Stromal cell of bone marrow (primary cell): ENCODE results near the gene SLC5A10.
"Not testable (repeated sequence)": the region's sequence is repeated elsewhere in the genome, so short reads cannot be mapped to it uniquely, and the experiment has no call there.

Experiments
- DNase-seq: peaks from one replicate; pipeline ENCODE4 v3.0.0-alpha.2; 2012; ENCODE audit warnings: low read depth

SLC5A10 gene

GRCh38 chr17:19043032-19043431, 91.1 kb downstream of the SLC5A10 start:
- not testable (repeated sequence) for DNase-seq

GRCh38 chr17:19044643-19045042, 92.7 kb downstream of the SLC5A10 start:
- not testable (repeated sequence) for DNase-seq

- not testable (repeated sequence) for DNase-seq
Measured at GRCh38 chr17:19046782-19047375, 94.9 kb downstream of the SLC5A10 start, which contains the start of gene GRAP. TSS of gene GRAP (minus strand) at chr17:19046957. CDS start at chr17:19046926, 31 bp downstream.

GRCh38 chr17:19047510-19047909, 95.5 kb downstream of the SLC5A10 start:
- not testable (repeated sequence) for DNase-seq

GRCh38 chr17:19048826-19049225, 96.9 kb downstream of the SLC5A10 start:
- DNase-seq, result not testable (repeated sequence)

- not testable (repeated sequence) for DNase-seq
Measured at GRCh38 chr17:19055447-19055846, 103.5 kb downstream of the SLC5A10 start.

GRCh38 chr17:19062009-19062717, 110.2 kb downstream of the SLC5A10 start:
- not testable (repeated sequence) for DNase-seq

DNA sequence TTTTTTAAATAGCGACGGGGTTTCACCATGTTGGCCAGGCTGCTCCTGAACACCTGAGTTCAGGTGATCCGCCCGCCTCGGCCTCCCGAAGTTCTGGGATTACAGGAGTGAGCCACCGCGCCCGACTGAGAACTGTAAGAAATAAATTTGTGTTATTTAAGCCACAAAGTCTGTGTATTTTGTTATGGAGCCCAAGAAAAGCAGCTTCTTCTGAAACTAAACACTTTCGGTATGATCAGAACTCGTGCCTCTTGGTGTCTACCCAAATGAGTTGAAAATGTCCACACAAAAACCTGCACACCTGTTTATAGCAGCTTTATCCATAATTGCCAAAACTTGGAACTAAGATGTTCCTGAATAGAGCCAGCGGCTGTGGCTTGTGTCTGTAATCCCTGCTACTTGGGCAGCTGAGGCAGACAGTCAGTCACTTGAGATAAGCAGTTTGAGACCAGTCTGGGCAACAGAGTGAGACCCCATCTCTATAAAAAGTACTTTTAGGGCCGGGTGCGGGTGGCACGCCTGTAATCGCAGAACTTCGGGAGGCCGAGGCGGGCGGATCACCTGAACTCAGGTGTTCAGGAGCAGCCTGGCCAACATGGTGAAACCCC, 110.9 kb downstream of the SLC5A10 start:
- not testable (repeated sequence) for DNase-seq

DNA sequence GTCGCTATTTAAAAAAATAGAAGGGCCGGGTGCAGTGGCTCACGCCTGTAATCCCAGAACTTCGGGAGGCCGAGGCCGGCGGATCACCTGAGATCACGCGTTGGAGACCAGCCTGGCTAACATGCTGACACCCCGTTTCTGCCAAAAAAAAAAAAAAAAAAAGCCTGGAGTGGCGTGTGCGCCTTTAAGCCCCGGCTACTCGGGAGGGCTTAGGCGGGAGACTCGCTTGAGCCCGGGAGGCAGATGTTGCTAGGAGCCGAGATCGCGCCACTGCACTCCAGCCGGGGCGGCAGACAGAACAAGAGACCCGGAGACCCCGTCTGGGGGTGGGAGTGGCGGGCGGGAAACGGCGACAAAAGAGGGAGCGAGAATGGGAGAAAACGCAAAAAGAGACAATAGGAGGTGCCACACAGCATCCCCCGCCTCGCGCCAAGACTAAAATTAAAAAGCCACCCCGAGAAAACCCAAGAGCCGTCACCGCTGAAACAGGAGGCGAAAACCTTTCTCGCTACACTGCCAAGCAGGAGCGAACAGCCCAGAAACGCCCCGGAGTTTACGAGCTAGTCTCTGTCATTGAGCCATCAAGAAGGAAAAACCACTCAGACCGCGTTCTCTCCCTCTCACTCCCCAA, 111.5 kb downstream of the SLC5A10 start:
- DNase-seq, result not testable (repeated sequence)

GRCh38 chr17:19064378-19064777, 112.4 kb downstream of the SLC5A10 start:
- not testable (repeated sequence) for DNase-seq

DNA sequence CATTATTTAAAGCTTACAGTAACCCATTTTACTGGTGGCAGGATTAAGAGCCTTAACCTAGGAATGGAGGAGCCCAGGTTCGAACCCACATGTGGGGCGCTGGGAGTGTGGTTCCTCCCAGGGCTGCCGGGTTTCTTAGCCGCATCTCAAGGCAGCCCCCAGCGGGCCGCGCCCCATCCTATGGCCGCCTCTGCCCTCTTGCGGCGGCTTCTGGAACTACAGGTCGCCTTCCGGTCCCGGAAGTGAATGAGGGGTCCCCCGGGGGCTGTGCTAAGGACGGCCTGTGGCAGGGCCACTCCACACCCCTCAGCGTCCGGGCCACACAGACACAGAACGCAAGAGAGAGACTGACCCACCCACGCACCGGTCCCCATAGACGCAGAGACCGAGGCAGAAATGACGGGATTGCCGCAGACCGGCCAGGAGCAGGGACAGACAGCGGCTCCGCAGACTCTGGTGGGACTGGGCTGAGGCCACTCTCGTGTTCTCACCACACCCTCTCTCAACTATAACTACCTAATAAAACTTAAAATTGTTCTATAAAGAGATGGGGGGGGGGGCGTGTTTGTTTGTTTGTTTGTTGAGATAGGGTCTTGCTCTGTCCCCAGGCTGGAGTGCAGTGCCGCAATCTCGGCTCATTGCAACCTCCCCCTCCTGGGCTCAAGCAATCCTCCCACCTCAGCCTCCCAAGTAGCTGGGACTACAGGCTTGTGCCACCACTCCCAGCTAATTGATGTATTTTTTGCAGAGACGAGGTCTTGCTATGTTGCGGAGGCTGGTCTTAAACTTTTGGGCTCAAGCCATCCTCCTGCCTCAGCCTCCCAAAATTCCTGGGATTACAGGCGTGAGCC, 118.6 kb downstream of the SLC5A10 start:
- DNase-seq, result not testable (repeated sequence)
